NOMO-1 treated with dmso at 0.1 percent for 144 hours (cell line): Measurements from ENCODE around the gene MYO15A.

Experiments used
- DNase-seq: peaks from one replicate; lab custom pipeline; 2025; ENCODE audit not compliant: unreplicated experiment; lab: John Stamatoyannopoulos, UW

The MYO15A gene, protein sequence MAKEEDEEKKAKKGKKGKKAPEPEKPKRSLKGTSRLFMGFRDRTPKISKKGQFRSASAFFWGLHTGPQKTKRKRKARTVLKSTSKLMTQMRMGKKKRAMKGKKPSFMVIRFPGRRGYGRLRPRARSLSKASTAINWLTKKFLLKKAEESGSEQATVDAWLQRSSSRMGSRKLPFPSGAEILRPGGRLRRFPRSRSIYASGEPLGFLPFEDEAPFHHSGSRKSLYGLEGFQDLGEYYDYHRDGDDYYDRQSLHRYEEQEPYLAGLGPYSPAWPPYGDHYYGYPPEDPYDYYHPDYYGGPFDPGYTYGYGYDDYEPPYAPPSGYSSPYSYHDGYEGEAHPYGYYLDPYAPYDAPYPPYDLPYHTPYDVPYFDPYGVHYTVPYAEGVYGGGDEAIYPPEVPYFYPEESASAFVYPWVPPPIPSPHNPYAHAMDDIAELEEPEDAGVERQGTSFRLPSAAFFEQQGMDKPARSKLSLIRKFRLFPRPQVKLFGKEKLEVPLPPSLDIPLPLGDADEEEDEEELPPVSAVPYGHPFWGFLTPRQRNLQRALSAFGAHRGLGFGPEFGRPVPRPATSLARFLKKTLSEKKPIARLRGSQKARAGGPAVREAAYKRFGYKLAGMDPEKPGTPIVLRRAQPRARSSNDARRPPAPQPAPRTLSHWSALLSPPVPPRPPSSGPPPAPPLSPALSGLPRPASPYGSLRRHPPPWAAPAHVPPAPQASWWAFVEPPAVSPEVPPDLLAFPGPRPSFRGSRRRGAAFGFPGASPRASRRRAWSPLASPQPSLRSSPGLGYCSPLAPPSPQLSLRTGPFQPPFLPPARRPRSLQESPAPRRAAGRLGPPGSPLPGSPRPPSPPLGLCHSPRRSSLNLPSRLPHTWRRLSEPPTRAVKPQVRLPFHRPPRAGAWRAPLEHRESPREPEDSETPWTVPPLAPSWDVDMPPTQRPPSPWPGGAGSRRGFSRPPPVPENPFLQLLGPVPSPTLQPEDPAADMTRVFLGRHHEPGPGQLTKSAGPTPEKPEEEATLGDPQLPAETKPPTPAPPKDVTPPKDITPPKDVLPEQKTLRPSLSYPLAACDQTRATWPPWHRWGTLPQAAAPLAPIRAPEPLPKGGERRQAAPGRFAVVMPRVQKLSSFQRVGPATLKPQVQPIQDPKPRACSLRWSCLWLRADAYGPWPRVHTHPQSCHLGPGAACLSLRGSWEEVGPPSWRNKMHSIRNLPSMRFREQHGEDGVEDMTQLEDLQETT (N-terminal part only)

DNA sequence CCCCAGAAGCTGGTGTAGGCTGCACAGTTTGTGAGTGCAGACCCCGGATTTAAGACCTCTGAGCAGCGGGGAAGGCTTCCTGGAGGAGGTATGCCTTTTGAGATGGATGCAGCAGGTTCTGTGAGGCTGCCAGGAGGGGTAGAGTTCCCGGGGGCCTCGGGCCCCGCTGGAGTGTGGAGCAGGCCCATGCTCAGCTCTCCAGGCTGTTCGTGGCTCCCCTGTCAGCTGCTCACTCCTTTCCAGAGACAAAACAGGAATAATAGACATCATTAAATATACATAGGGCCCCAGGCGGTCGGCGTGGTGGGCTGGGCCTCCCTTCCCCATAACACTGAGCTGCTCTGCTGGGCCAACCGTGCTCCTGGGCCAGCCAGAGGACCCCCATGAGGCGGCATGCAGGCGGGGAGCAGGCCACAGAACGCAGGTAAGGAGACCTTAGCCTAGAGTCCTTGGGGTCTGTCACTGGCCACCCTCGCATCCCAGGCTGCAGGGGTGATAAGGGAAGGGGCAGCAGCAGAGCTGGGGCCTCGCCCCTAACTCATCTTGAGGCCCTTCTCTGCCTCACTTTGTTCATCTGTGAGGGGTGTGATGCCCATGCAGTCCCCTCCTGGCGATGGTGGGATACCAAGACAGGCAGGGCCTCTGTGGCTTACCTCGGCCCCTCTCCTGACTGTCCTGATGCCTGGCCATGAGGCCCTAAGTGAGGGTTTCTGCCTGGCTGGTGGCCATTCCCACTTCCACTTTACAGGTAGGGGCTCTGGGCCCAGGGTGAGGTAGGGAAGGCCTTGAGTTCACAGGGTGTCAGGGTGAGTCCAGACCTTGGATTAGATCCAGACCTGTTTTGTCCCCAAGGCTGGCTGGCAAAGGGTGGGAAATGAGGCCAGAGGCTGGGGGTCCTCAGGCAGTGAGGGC is at the start of gene MYO15A:
Gene MYO15A (plus strand): TSS at position 356 of the 912 bp plus-strand sequence. CDS start 10,045 bp downstream, outside the sequence.
- no peak for DNase-seq

DNA sequence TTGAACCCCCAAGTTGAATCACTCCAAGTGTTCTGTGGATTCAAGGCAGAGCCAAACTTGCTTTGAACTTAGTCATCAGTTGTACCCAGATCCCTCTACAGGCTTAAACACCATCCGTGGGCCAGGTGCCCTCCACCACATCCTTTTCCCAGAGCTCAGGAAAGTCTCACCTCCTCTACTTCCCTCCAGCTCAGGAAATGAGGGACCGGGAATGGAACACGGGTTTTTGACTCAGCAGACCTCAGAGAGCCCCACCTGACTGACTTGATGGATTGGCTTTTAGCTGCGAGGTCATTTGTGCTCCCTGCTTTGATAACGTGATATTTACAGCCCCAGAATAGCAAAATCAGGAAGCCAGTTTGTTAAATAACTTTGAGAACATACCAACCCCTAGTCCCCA is 49.3 kb upstream of the MYO15A start:
- DNase-seq, result no peak

DNA sequence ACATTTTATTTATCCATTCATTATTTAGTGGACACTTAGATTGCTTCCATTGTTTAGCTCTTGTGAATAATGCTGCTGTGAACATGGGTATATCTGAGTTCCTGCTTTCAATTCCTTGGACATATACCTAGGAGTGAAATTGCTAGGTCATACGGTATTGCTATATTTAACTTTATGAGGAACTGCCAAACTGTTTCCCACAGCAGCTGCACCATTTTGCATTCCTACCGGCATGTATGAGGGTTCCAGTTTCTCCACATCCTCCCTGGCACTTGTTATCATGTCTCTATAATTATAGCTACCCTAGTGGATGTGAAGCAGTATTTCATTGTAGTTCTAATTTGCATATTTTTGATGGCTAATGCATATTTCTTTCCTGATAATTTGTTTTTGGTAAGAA is 44.5 kb upstream of the MYO15A start:
- DNase-seq, result no peak

DNA sequence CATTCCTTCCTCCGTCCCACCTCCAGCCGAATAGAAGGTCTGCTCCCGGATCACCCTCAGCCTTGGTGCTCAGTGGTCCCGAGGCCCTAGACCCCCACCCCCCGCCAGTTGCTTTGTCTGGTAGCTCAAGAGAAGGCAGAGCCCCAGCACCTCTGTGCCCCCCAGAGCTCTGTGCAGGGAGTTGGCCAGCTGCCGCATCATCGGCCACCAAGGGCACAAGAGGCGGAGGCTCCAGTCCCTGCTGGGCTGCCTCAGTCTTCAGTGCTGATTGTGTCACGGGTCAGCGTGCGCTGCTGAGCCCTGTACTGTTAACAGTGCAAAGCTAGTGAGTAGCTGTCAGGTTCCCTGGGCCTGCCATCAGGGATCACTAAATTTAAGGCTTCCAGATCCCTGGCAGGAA is 43.0 kb upstream of the MYO15A start:
- no peak for DNase-seq

DNA sequence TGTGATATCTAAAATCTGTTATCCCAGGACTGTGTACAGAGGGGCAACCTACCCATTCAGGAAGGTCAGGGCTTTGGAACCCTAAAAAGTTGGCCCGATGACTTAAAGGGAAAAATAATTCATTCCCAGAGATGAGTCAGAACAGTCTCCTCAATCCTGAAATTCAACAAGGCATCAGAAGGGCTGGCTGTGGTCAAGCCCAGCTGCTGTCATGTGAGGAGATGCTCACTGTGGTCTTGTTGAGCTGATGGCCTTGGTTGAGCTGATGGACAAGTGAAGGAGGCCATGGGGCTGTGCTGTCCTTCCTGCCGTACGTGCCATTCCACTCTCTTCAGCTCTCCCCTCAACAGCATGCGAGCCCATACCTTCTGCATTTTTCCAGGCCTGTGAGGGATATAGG is 41.7 kb upstream of the MYO15A start:
- no peak for DNase-seq

DNA sequence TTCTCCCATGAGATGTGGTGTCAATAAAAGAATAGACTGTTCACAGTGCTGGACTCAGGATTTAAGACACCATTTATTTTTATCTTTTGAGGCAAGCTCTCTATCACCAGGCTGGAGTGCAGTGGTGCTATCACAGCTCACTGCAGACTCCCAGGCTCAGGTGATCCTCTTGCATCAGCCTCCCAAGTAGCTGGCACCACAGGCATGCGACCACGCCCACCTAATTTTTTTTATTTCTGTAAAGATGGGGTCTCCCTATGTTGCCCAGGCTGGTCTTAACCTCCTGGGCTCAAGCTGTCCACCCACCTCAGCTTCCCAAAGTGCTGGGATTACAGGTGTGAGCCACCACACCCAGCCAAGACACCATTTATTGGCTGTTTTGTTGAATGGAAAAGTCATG is 39.5 kb upstream of the MYO15A start:
- DNase-seq, result no peak

DNA sequence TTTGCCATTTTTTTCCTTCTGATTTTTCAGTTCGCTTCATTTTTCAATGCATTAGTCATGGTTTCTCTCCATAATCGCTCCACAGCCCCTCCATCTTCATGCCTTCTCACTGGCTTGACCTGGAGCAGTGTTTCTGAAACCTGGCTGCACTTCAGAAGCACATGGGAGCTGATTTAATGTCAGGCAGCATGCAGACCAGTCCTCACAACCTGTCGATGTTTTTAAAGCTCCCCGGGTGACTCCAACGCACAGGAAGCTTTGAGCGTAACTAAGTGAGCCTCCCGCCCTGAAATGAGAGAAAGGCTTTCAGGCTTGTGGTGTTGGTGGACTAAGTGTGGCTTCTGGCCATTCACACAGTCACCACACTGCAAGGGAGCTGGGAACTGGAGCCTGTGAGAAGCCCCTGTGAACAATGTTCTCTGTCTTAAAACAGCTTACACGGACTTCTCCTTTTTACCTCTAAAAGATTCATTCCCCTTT is 37.7 kb upstream of the MYO15A start:
- DNase-seq, result no peak

DNA sequence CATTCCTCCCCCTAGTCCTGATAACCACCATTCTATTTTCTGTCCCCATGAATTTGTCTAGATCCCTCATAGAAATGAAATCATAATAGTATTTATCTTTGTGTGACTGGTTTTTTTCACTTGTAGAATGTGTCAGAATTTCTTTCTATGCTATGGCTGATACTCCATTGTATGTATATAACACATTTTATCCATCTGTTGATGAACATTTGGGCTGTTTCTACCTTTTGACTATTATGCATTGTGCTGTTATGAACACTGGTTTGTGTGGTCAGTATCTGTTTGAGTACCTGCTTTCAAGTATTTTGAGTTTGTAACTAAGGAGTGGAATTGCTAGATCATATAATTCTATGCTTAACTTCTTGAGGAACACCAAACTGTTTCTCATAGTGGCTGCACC is 36.8 kb upstream of the MYO15A start:
- no peak for DNase-seq

DNA sequence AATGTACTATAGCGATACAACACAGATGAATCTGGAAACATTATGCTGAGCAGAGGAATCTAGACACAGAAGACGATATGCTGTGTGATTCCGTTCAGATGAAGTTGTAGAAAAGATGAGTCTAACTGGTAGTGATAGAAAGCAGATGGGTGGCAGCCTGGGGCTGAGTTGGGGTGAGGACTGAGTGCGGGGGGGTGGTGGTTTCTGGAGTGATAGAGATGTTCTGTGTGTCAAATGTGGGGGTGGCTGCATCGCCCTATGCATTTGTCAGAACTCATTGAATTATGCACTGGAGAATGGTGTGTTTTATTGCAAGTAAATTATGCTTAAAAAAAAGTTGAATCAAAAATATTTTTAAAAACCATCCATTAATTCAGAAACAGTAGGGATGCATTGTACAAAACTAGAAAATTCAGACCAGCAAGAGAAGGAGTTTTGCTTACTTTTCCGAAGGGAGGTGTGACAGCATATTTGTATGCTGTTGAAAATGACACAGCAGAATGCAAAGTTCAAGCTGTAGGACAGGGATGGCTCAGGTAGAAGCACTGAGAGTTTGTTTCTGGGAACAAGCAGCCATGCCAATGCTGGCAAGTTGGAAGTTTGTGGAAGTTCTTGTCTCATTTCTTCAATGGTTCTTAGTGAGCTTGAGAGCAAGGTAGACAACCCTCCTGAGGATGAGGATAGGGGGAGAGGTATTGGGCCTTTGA is 33.8 kb upstream of the MYO15A start:
- DNase-seq, result no peak

DNA sequence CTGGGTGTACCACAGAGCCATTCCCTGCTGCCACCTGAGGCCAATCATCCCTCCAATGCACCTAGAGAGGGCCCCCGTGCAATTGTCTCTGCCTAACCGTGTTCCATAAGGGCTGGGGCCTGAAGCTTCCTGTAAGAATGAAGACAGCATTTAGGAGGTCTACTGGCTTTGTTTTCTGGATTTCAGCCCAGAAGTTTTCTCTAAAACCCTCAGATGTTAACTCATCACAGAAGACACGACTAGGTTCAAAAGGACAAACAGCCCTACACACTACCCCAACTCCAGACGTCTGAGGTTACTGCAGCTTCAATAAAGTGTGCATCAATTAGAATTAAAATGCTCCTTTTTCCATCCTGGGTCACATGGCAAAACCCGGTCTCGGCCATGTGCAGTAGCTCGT is 31.6 kb upstream of the MYO15A start:
- DNase-seq, result no peak

DNA sequence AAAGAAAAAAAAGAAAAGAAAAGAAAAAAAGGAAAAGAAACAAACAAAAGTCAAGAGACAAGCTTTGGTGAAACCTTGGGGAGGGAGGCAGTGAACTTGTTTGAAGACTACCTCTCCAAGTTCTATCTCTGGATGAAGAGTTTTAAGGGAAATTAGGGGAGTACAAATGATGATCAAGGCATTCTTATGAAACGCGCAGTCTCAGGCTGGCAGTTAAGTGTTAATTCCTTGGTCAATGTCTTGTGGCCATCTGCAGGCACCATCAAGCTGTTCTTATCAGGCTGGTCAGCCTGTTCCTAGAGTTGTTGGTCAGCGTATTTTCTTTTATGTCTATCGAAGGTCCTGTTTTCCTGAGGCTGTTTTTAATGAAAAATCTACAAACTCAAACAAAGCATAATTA is 29.0 kb upstream of the MYO15A start:
- no peak for DNase-seq

DNA sequence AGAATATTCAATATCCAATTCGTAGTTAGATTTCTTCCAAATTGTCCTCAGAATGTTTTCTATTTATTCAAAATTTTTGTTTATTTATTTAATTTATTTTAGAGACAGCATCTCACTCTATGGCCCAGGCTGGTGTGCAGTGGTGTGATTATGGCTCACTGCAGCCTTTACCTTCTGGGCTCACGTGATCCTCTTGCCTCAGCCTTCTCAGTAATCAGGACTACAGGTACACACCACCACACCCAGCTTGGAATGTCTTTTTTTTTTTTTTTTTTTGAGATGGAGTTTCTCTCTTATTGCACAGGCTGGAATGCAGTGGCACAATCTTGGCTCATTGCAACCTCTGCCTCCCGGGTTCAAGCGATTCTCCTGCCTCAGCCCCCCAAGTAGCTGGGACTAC is 24.3 kb upstream of the MYO15A start:
- DNase-seq, result no peak

DNA sequence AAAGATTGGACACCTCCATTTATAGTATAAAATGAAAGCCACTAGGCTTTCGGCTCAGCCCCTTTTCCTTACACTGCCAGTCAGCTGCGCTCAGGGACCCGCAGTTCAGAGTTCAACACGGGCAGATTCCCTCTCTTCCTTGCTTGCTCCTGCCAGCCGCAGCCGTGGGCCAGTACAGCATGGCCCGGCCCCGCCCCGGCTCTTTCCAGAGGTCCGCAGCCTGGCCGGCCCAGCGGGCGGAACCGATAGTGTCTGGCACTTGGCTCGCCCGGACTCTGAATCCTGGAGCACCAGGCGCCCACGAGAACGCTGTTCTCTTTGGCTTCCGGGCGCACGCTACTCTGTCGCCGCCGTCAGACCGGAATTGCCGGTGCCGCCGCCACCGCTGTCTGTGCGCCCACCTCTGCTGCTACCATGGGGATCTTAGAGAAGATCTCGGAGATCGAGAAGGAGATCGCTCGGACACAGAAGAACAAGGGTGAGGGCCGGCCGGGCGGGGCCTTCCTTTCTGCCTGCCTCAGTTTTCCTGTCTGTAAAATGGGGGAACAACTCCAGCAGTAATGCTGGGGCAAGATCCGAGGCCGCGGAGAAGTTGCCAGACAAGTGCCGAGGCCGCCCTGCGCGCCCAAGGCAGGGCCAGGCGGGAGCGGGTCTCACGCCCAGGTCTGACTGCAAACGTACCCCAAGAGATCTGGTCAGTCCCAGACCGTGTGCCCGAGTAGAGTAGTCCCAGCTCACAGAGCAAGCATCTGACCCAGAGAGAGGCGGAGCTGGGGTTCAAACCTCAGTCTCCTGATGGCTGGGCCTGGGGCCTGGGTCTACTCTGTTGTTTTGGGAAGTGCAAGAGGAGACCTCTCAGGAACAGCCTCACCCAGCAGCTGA is 20.7 kb upstream of the MYO15A start, which contains the start of gene DRG2:
Gene DRG2 (plus strand): TSS at position 339 of the 882 bp plus-strand sequence. CDS start 76 bp downstream, at position 415.
- DNase-seq, result peak; percentile 72

DNA sequence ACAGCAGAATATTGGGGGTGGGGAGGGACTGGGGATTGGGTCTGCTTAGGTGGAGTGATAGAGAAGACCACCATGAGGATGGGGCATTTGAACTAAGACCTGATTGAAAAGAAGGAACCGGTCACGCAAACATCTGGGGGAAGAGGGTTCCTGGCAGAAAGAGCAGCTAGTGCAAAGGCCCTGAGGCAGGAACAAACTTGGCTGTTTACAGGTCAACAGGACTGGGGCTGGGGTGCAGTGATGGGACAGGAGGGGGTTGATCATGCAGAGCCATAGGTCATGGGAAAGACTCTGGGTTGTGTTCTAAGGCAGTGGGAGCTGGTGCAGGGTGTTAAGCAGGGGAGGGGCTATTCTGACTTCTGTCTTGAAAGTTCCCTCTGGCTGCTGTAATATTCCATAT is 18.9 kb upstream of the MYO15A start:
- DNase-seq, result no peak

DNA sequence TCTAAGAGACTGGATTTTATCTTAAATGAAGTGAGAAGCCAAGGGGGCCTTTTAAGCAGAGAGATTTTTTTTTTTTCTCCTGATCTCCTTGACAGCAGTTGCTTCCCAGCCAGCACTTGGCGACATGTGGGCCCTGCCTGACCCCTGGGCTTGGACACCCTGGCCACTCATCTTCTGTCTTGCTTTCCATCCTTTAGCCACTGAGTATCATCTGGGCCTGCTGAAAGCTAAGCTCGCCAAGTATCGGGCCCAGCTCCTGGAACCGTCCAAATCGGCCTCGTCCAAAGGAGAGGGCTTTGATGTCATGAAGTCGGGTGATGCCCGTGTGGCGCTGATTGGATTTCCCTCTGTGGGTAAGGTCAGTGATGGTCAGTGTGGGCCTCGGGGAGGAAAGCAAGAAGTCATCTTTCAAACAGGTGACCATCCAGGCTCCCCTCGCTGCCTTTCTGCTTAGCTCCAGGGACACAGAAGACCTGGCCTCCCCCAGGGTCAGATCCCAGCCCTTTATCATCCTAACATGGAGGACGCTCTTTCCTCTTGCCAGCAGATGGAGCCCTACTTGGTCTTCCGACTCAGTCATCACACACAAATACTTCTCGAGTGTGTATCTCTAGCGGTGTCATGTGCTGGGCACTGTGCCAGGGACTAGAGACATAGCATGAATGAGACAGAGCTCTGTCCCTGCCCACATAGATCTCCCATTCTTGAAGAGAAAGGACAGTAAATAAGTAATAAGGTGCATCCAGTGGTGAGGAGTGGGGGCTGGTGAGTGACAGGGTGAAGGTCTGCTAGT is 14.7 kb upstream of the MYO15A start:
- no peak for DNase-seq

DNA sequence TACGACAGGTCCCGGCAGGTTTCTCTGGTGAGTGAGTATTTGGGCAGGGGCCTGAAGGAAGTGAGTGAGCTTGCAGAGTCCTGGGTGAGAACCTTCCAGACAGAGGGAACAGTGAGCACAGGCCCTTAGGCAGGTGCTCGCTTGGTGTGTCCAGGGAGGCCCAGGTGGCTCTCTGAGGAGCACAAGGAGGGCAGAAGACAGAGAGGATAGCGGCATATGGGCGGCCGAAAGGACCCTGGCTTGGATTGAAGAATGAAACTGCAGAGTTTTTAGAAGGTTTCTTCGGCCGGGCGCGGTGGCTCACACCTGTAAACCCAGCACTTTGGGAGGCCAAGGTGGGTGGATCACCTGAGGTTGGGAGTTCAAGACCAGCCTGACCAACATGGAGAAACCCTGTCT is 14.1 kb upstream of the MYO15A start:
- DNase-seq, result no peak

DNA sequence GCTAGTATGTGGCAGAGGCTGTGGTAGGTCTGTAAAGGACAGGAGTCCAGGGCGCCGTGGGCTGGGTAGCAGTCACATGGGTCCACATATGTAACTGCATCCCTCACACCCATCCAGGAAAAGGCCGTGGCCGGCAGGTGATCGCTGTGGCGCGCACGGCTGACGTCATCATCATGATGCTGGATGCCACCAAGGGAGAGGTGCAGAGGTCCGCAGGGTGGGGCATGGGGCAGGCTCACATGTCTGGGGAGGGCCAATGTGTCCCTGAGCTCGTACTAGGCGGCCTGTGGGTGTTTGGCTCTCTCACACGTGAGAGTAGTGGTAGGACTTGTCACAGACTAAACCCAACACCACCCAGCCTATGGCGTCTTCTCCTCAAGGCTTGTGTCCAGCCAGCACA is 9.0 kb upstream of the MYO15A start:
- DNase-seq, result no peak

DNA sequence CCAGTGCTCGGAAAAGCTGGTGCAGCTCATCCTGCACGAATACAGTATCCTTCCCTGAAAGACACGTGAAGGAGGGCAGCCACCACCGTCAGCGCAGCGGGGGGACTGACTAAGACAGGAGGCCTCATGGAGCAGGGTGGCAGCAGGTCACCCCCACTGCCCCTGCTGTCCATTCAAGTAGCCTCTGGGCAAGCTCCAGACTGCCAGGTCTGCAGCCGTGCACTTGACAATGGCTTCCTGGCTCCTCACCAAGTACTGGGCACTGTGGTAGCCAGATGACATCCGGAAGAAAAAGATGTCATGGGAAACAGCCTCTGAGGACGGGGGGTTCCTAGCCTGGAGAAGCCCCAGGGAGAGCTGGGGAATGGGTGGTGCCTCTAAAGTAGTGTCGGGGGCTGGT is 7.9 kb upstream of the MYO15A start:
- no peak for DNase-seq
